ENCODE data around the gene DNAL1.

DNAL1 gene

GRCh38 chr14:73644531-73645247, at the start of gene DNAL1:
Gene DNAL1, plus strand, starts transcription at chr14:73644986. Its CDS starts 54 bp downstream, at chr14:73645040.
- CTCF ChIA-PET, result interaction anchor here (1.2 kb wide), 1 partner anchor 12 kb away, joined by 4 read pairs; no protein-coding TSS in a partner anchor
- POLR2A ChIA-PET, result interaction anchor here (0.6 to 3.1 kb wide), 7 partner anchors 12 to 375 kb away, joined by 3 to 13 read pairs (median 3); partner anchors contain the start of genes ACOT2, BBOF1, ENTPD5 and PNMA1
- TF ChIP-seq TARDBP (IDR thresholded peaks at IDR 0.05), result no peak
- peak; percentile 96 for TF ChIP-seq L3MBTL2 (conservative IDR thresholded peaks at IDR 0.05)
- peak; percentile 97 for DNase-seq (ENCODE audit: extremely low spot score)

- TF ChIP-seq LEF1 (IDR thresholded peaks at IDR 0.05; ENCODE audit: borderline replicate concordance) (no peak), PKNOX1 (IDR thresholded peaks at IDR 0.05) (no peak), FOXK2 (IDR thresholded peaks at IDR 0.05) (no peak), NFRKB (IDR thresholded peaks at IDR 0.05) (no peak), FOXM1 (IDR thresholded peaks at IDR 0.05; ENCODE audit: borderline replicate concordance) (no peak), ZNF384 (IDR thresholded peaks at IDR 0.05) (no peak), BHLHE40 (IDR thresholded peaks at IDR 0.05; ENCODE audit: borderline replicate concordance) (no peak), HDGF (IDR thresholded peaks at IDR 0.05; ENCODE audit: borderline replicate concordance) (no peak), TARDBP (IDR thresholded peaks at IDR 0.05) (no peak), CTBP1 (IDR thresholded peaks at IDR 0.05; ENCODE audit: borderline replicate concordance) (no peak), ELF4 (IDR thresholded peaks at IDR 0.05) (no peak), L3MBTL2 (conservative IDR thresholded peaks at IDR 0.05) (no peak), SP1 (IDR thresholded peaks at IDR 0.05) (no peak), FOXA1 (IDR thresholded peaks at IDR 0.05) (no peak), SUZ12 (IDR thresholded peaks at IDR 0.05) (no peak), ARNT (IDR thresholded peaks at IDR 0.05) (no peak)
- ChIA-PET CTCF (interaction anchor here (1.6 kb wide), 1 partner anchor 10 kb away, joined by 4 read pairs; no protein-coding TSS in a partner anchor), POLR2A (interaction anchor here (1.5 to 2.1 kb wide), 2 partner anchors 13 to 30 kb away, joined by 6 to 8 read pairs; partner anchors contain the start of genes ACOT2 and ACOT6)
- no peak for DNase-seq (ENCODE audit: extremely low spot score)
These were observed 45.3 kb upstream of the DNAL1 start for GRCh38 chr14:73599499-73599898.

GRCh38 chr14:73602994-73603393, 41.8 kb upstream of the DNAL1 start:
- CTCF ChIA-PET, result no interaction called here

GRCh38 chr14:73606271-73606670, 38.5 kb upstream of the DNAL1 start:
- no peak for DNase-seq (ENCODE audit: extremely low spot score)
- ChIA-PET POLR2A (no interaction called here), CTCF (interaction anchor here (0.6 kb wide), 1 partner anchor 197 kb away, joined by 11 read pairs; no protein-coding TSS in a partner anchor)
- TF ChIP-seq FOXK2 (IDR thresholded peaks at IDR 0.05), result no peak
- TF ChIP-seq PKNOX1 (IDR thresholded peaks at IDR 0.05), result no peak
- no peak for TF ChIP-seq HDGF (IDR thresholded peaks at IDR 0.05; ENCODE audit: borderline replicate concordance)
- TF ChIP-seq TARDBP (IDR thresholded peaks at IDR 0.05), result no peak
- no peak for TF ChIP-seq NFRKB (IDR thresholded peaks at IDR 0.05)

More at GRCh38 chr14:73602994-73603393, 41.8 kb upstream of the DNAL1 start:
- POLR2A ChIA-PET, result no interaction called here
- TF ChIP-seq BHLHE40 (IDR thresholded peaks at IDR 0.05; ENCODE audit: borderline replicate concordance) (no peak), HDGF (IDR thresholded peaks at IDR 0.05; ENCODE audit: borderline replicate concordance) (no peak), ARNT (IDR thresholded peaks at IDR 0.05) (no peak), FOXA1 (IDR thresholded peaks at IDR 0.05) (no peak), FOXK2 (IDR thresholded peaks at IDR 0.05) (no peak), FOXM1 (IDR thresholded peaks at IDR 0.05; ENCODE audit: borderline replicate concordance) (no peak), ZNF384 (IDR thresholded peaks at IDR 0.05) (no peak), PKNOX1 (IDR thresholded peaks at IDR 0.05) (no peak), ELF4 (IDR thresholded peaks at IDR 0.05) (no peak), L3MBTL2 (conservative IDR thresholded peaks at IDR 0.05) (no peak), SP1 (IDR thresholded peaks at IDR 0.05) (no peak), CTBP1 (IDR thresholded peaks at IDR 0.05; ENCODE audit: borderline replicate concordance) (no peak), TARDBP (IDR thresholded peaks at IDR 0.05) (no peak), LEF1 (IDR thresholded peaks at IDR 0.05; ENCODE audit: borderline replicate concordance) (no peak), NFRKB (IDR thresholded peaks at IDR 0.05) (no peak), SUZ12 (IDR thresholded peaks at IDR 0.05) (no peak)
- no peak for DNase-seq (ENCODE audit: extremely low spot score)

- TF ChIP-seq FOXA1 (IDR thresholded peaks at IDR 0.05) (no peak), SP1 (IDR thresholded peaks at IDR 0.05) (no peak), ELF4 (IDR thresholded peaks at IDR 0.05) (no peak), SUZ12 (IDR thresholded peaks at IDR 0.05) (no peak), PKNOX1 (IDR thresholded peaks at IDR 0.05) (no peak)
- POLR2A ChIA-PET, result no interaction called here
- CTCF ChIA-PET, result no interaction called here
- no peak for DNase-seq (ENCODE audit: extremely low spot score)
These were observed 37.5 kb upstream of the DNAL1 start for GRCh38 chr14:73607241-73607640.

GRCh38 chr14:73610687-73611086, 34.1 kb upstream of the DNAL1 start:
- no peak for TF ChIP-seq HDGF (IDR thresholded peaks at IDR 0.05; ENCODE audit: borderline replicate concordance)
- no peak for TF ChIP-seq FOXA1 (IDR thresholded peaks at IDR 0.05)
- no peak for TF ChIP-seq LEF1 (IDR thresholded peaks at IDR 0.05; ENCODE audit: borderline replicate concordance)
- TF ChIP-seq SUZ12 (IDR thresholded peaks at IDR 0.05), result no peak
- TF ChIP-seq SP1 (IDR thresholded peaks at IDR 0.05), result no peak
- no peak for TF ChIP-seq NFRKB (IDR thresholded peaks at IDR 0.05)
- no peak for TF ChIP-seq ELF4 (IDR thresholded peaks at IDR 0.05)
- TF ChIP-seq FOXM1 (IDR thresholded peaks at IDR 0.05; ENCODE audit: borderline replicate concordance), result no peak
- TF ChIP-seq ZNF384 (IDR thresholded peaks at IDR 0.05), result no peak
- TF ChIP-seq L3MBTL2 (conservative IDR thresholded peaks at IDR 0.05), result no peak
- CTCF ChIA-PET, result no interaction called here
- POLR2A ChIA-PET, result no interaction called here
- no peak for DNase-seq (ENCODE audit: extremely low spot score)
